ENCODE data around the gene GDF15. TPM values are rescaled to one million over a fixed set of nuclear protein-coding genes. Genes with fewer than 3 reads are reported as not detected.
A peak's percentile ranks its signal among the peaks of the same experiment; 100 is the strongest.

Gene GDF15
- total and polyA plus RNA-seq, 9 donors = 0.33 to 1.8 (median 0.72) TPM

- no peak overlapping the region for H3K4me3 ChIP-seq (ENCODE audit: low read length)
- DNase-seq = no peak
- no peaks in the 10 kb centered on the region for H3K27me3 ChIP-seq (ENCODE audit: control insufficient read depth, insufficient read depth, low read length)
- peaks cover 76% of the 10 kb centered on the region for H3K4me1 ChIP-seq (ENCODE audit: control insufficient read depth, insufficient read depth, low read length)
- WGBS (ENCODE audit: insufficient coverage) = 73% methylated on average over 19 of the region's 21 CpGs
- H3K9me3 ChIP-seq (replicated peaks; ENCODE audit: control insufficient read depth, low read depth, low read length) = no peaks in the 10 kb centered on the region
- no peak overlapping the region for H3K27ac ChIP-seq (ENCODE audit: low read length)
- peaks cover 29% of the 10 kb centered on the region for H3K36me3 ChIP-seq (ENCODE audit: control insufficient read depth, insufficient read depth, low read length)
Measured at GRCh38 chr19:18430417-18431144, 44.6 kb downstream of the GDF15 start.

GRCh38 chr19:18431351-18432197, 45.6 kb downstream of the GDF15 start:
- 50% methylated on average over 14 of the region's 34 CpGs for WGBS (ENCODE audit: insufficient coverage)
- Histone ChIP-seq H3K36me3 (ENCODE audit: control insufficient read depth, insufficient read depth, low read length) (peaks cover 37% of the 10 kb centered on the region), H3K27me3 (ENCODE audit: control insufficient read depth, insufficient read depth, low read length) (no peaks in the 10 kb centered on the region), H3K9me3 (replicated peaks; ENCODE audit: control insufficient read depth, low read depth, low read length) (no peaks in the 10 kb centered on the region), H3K4me1 (ENCODE audit: control insufficient read depth, insufficient read depth, low read length) (peaks cover 75% of the 10 kb centered on the region), H3K27ac (ENCODE audit: low read length) (no peak overlapping the region), H3K4me3 (ENCODE audit: low read length) (no peak overlapping the region)
- peak; percentile 33 for DNase-seq

GRCh38 chr19:18432275-18433014, 46.5 kb downstream of the GDF15 start:
- H3K9me3 ChIP-seq (replicated peaks; ENCODE audit: control insufficient read depth, low read depth, low read length) = no peaks in the 10 kb centered on the region
- peaks cover 33% of the 10 kb centered on the region for H3K36me3 ChIP-seq (ENCODE audit: control insufficient read depth, insufficient read depth, low read length)
- H3K27me3 ChIP-seq (ENCODE audit: control insufficient read depth, insufficient read depth, low read length) = no peaks in the 10 kb centered on the region
- peak; percentile 36 for DNase-seq
- WGBS (ENCODE audit: insufficient coverage) = 31% methylated on average over 3 of the region's 13 CpGs
- peak overlapping the region; percentile 39 for H3K4me3 ChIP-seq (ENCODE audit: low read length)
- H3K4me1 ChIP-seq (ENCODE audit: control insufficient read depth, insufficient read depth, low read length) = peaks cover 73% of the 10 kb centered on the region
- H3K27ac ChIP-seq (ENCODE audit: low read length) = no peak overlapping the region

GRCh38 chr19:18433015-18433691, 47.2 kb downstream of the GDF15 start:
- peak overlapping the region; percentile 39 for H3K4me3 ChIP-seq (ENCODE audit: low read length)
- H3K36me3 ChIP-seq (ENCODE audit: control insufficient read depth, insufficient read depth, low read length) = peaks cover 28% of the 10 kb centered on the region
- no peaks in the 10 kb centered on the region for H3K27me3 ChIP-seq (ENCODE audit: control insufficient read depth, insufficient read depth, low read length)
- peak; percentile 59 for DNase-seq
- peaks cover 70% of the 10 kb centered on the region for H3K4me1 ChIP-seq (ENCODE audit: control insufficient read depth, insufficient read depth, low read length)
- 12% methylated on average over 33 of the region's 59 CpGs for WGBS (ENCODE audit: insufficient coverage)
- no peak overlapping the region for H3K27ac ChIP-seq (ENCODE audit: low read length)
- H3K9me3 ChIP-seq (replicated peaks; ENCODE audit: control insufficient read depth, low read depth, low read length) = no peaks in the 10 kb centered on the region

GRCh38 chr19:18433735-18434398, 47.9 kb downstream of the GDF15 start:
- Histone ChIP-seq H3K27me3 (ENCODE audit: control insufficient read depth, insufficient read depth, low read length) (no peaks in the 10 kb centered on the region), H3K27ac (ENCODE audit: low read length) (peak overlapping the region; percentile 42), H3K9me3 (replicated peaks; ENCODE audit: control insufficient read depth, low read depth, low read length) (no peaks in the 10 kb centered on the region), H3K4me1 (ENCODE audit: control insufficient read depth, insufficient read depth, low read length) (peaks cover 70% of the 10 kb centered on the region), H3K4me3 (ENCODE audit: low read length) (peak overlapping the region; percentile 17), H3K36me3 (ENCODE audit: control insufficient read depth, insufficient read depth, low read length) (peaks cover 26% of the 10 kb centered on the region)
- WGBS (ENCODE audit: insufficient coverage) = 11% methylated on average over 55 of the region's 60 CpGs
- peak; percentile 53 for DNase-seq

- H3K4me3 ChIP-seq (ENCODE audit: low read length) = no peak overlapping the region
- H3K27ac ChIP-seq (ENCODE audit: low read length) = peak overlapping the region; percentile 42
- no peak for DNase-seq
- H3K4me1 ChIP-seq (ENCODE audit: control insufficient read depth, insufficient read depth, low read length) = peaks cover 70% of the 10 kb centered on the region
- WGBS (ENCODE audit: insufficient coverage) = 92% methylated on average over 15 of the region's 21 CpGs
- H3K9me3 ChIP-seq (replicated peaks; ENCODE audit: control insufficient read depth, low read depth, low read length) = no peaks in the 10 kb centered on the region
- peaks cover 26% of the 10 kb centered on the region for H3K36me3 ChIP-seq (ENCODE audit: control insufficient read depth, insufficient read depth, low read length)
- no peaks in the 10 kb centered on the region for H3K27me3 ChIP-seq (ENCODE audit: control insufficient read depth, insufficient read depth, low read length)
Measured at GRCh38 chr19:18434411-18435175, 48.6 kb downstream of the GDF15 start.

- WGBS (ENCODE audit: insufficient coverage) = 91% methylated on average over 49 of the region's 49 CpGs
- no peak overlapping the region for H3K27ac ChIP-seq (ENCODE audit: low read length)
- H3K4me3 ChIP-seq (ENCODE audit: low read length) = no peak overlapping the region
- no peaks in the 10 kb centered on the region for H3K9me3 ChIP-seq (replicated peaks; ENCODE audit: control insufficient read depth, low read depth, low read length)
- no peaks in the 10 kb centered on the region for H3K27me3 ChIP-seq (ENCODE audit: control insufficient read depth, insufficient read depth, low read length)
- H3K4me1 ChIP-seq (ENCODE audit: control insufficient read depth, insufficient read depth, low read length) = peaks cover 70% of the 10 kb centered on the region
- DNase-seq = no peak
- H3K36me3 ChIP-seq (ENCODE audit: control insufficient read depth, insufficient read depth, low read length) = peaks cover 30% of the 10 kb centered on the region
Measured at GRCh38 chr19:18435178-18435841, 49.4 kb downstream of the GDF15 start.

- peaks cover 73% of the 10 kb centered on the region for H3K4me1 ChIP-seq (ENCODE audit: control insufficient read depth, insufficient read depth, low read length)
- H3K9me3 ChIP-seq (replicated peaks; ENCODE audit: control insufficient read depth, low read depth, low read length) = no peaks in the 10 kb centered on the region
- no peaks in the 10 kb centered on the region for H3K27me3 ChIP-seq (ENCODE audit: control insufficient read depth, insufficient read depth, low read length)
- H3K36me3 ChIP-seq (ENCODE audit: control insufficient read depth, insufficient read depth, low read length) = peaks cover 27% of the 10 kb centered on the region
- H3K4me3 ChIP-seq (ENCODE audit: low read length) = peak overlapping the region; percentile 56
- DNase-seq = peak; percentile 56
- peak overlapping the region; percentile 59 for H3K27ac ChIP-seq (ENCODE audit: low read length)
- WGBS (ENCODE audit: insufficient coverage) = 68% methylated on average over 45 of the region's 46 CpGs
Measured at GRCh38 chr19:18435842-18436670, 50.1 kb downstream of the GDF15 start.

All from muscle of leg (tissue), 11 donors.